NCI-H1694 treated with DMSO at 0.1 percent for 48 hours (cell line): ENCODE data around the gene CDKAL1.

ENCODE experiments used
- DNase-seq: peaks from one replicate; lab custom pipeline; 2025; lab: John Stamatoyannopoulos, UW

CDKAL1 gene

GRCh38 chr6:21262504-21262903, 728.2 kb downstream of the CDKAL1 start:
- DNase-seq: no peak

- DNase-seq: no peak
Measured at GRCh38 chr6:21263531-21264287, 729.5 kb downstream of the CDKAL1 start.

- DNase-seq: no peak
Measured at GRCh38 chr6:21264288-21265033, 730.2 kb downstream of the CDKAL1 start.

- DNase-seq: no peak
Measured at GRCh38 chr6:21265034-21265729, 730.9 kb downstream of the CDKAL1 start.

GRCh38 chr6:21265730-21266044, 731.4 kb downstream of the CDKAL1 start:
- DNase-seq: no peak

GRCh38 chr6:21270636-21271201, 736.5 kb downstream of the CDKAL1 start:
- no peak for DNase-seq

- no peak for DNase-seq
Measured at GRCh38 chr6:21271428-21272155, 737.3 kb downstream of the CDKAL1 start.

GRCh38 chr6:21273451-21273850, 739.2 kb downstream of the CDKAL1 start:
- no peak for DNase-seq

GRCh38 chr6:21274851-21275250, 740.6 kb downstream of the CDKAL1 start:
- DNase-seq: no peak

- DNase-seq: no peak
Measured at GRCh38 chr6:21277601-21278374, 743.5 kb downstream of the CDKAL1 start.

- no peak for DNase-seq
Measured at GRCh38 chr6:21278375-21278745, 744.1 kb downstream of the CDKAL1 start.

- DNase-seq: no peak
Measured at GRCh38 chr6:21279619-21280018, 745.4 kb downstream of the CDKAL1 start.

GRCh38 chr6:21281366-21281765, 747.1 kb downstream of the CDKAL1 start:
- no peak for DNase-seq
